Measurements from ENCODE around the gene MYCT1.

DNA sequence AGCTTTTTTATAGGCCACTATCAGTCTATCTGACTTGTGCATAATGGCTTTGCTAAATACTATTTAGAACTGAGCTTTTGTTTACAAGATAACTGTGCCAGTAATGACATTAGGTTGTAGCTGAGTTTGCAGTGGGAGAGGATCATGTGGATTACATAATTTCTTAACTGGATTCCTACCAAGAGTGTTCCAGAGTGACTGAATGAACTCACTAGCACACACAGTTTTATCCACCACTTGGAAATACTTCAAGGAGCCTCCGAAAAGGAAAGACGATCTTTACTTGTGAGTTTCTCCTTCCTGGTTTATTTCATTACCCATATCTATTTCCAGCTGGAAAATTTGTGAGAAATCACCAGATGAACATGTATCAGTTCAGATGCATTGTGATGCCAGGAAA, 49.6 kb upstream of the MYCT1 start:
- TF ChIP-seq, protein P1, sequence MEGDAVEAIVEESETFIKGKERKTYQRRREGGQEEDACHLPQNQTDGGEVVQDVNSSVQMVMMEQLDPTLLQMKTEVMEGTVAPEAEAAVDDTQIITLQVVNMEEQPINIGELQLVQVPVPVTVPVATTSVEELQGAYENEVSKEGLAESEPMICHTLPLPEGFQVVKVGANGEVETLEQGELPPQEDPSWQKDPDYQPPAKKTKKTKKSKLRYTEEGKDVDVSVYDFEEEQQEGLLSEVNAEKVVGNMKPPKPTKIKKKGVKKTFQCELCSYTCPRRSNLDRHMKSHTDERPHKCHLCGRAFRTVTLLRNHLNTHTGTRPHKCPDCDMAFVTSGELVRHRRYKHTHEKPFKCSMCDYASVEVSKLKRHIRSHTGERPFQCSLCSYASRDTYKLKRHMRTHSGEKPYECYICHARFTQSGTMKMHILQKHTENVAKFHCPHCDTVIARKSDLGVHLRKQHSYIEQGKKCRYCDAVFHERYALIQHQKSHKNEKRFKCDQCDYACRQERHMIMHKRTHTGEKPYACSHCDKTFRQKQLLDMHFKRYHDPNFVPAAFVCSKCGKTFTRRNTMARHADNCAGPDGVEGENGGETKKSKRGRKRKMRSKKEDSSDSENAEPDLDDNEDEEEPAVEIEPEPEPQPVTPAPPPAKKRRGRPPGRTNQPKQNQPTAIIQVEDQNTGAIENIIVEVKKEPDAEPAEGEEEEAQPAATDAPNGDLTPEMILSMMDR (IDR thresholded peaks at IDR 0.05): no peak
- peak in 1 of 2 donors; percentile 63 for TF ChIP-seq POLR2AphosphoS5 (IDR thresholded peaks at IDR 0.05; ENCODE audit: insufficient read depth in 1 of 2, low read depth in 1 of 2)
